Neural cell (in vitro differentiated cells): Measurements from ENCODE around the gene ARL5A. TPM values are rescaled to one million over a fixed set of nuclear protein-coding genes. Genes with fewer than 3 reads are reported as not detected.

ENCODE experiments used
- H2AFZ ChIP-seq: fragments of 200-600, 300-800 bp; sonication (generic), shearing (Covaris generic); 2 replicates; pipeline ENCODE4 v1.6.0; 2014; ENCODE audit warnings: low read depth, mild to moderate bottlenecking, antibody characterized with exemption, low read length, moderate library complexity
- H3F3A ChIP-seq: fragments of 200-600 bp; shearing (Covaris generic); 2 replicates; pipeline ENCODE4 v1.6.1; 2016; ENCODE audit warnings: mild to moderate bottlenecking, moderate library complexity, mixed read lengths, antibody characterized with exemption, low read length; ENCODE audit not compliant: insufficient read depth, poor library complexity, severe bottlenecking
- H3K27ac ChIP-seq: fragments of 200-600, 300-800 bp; sonication (generic), shearing (Covaris generic); 2 replicates; pipeline ENCODE4 v1.5.1; 2014; ENCODE audit warnings: mild to moderate bottlenecking, low read length, moderate library complexity
- H3K27me3 ChIP-seq: fragments of 300-800, 200-600 bp; sonication (generic), shearing (Covaris generic); 2 replicates; pipeline ENCODE4 v1.6.0; 2014; ENCODE audit warnings: mild to moderate bottlenecking, low read depth, low read length, moderate library complexity; ENCODE audit not compliant: insufficient read depth
- H3K36me3 ChIP-seq: fragments of 300-800, 200-600 bp; sonication (generic), shearing (Covaris generic); 2 replicates; pipeline ENCODE4 v1.5.1; 2014; ENCODE audit warnings: mild to moderate bottlenecking, antibody characterized with exemption, low read length, moderate library complexity; ENCODE audit not compliant: insufficient read depth
- H3K4me2 ChIP-seq: fragments of 300-800, 200-600 bp; sonication (generic), shearing (Covaris generic); 2 replicates; pipeline ENCODE4 v1.6.0; 2014; ENCODE audit warnings: mild to moderate bottlenecking, low read length
- H3K4me3 ChIP-seq: fragments of 300-800, 200-600 bp; sonication (generic), shearing (Covaris generic); 2 replicates; pipeline ENCODE4 v1.5.1; 2014; ENCODE audit warnings: mild to moderate bottlenecking, low read length, moderate library complexity
- H3K79me2 ChIP-seq: fragments of 200-600 bp; shearing (Covaris generic); replicated peaks from 2 replicates; pipeline ENCODE4 v1.6.0; 2014; ENCODE audit warnings: mild to moderate bottlenecking, low read length, moderate library complexity; ENCODE audit not compliant: insufficient read depth
- H3K9ac ChIP-seq: fragments of 300-800, 200-600 bp; sonication (generic), shearing (Covaris generic); 2 replicates; pipeline ENCODE4 v1.6.1; 2016; ENCODE audit warnings: mild to moderate bottlenecking, low read length, mixed read lengths
- H3K9me2 ChIP-seq: fragments of 200-600 bp; shearing (Covaris generic); 2 replicates; pipeline ENCODE4 v1.6.1; 2016; ENCODE audit warnings: mild to moderate bottlenecking, low read length, mixed read lengths; ENCODE audit not compliant: insufficient read depth
- H3K9me3 ChIP-seq: fragments of 200-600, 300-800 bp; sonication (generic), shearing (Covaris generic); 2 replicates; pipeline ENCODE4 v1.6.1; 2016; ENCODE audit warnings: mild to moderate bottlenecking, mixed run types, low read length, moderate library complexity, mixed read lengths
- H4K20me1 ChIP-seq: fragments of 200-600 bp; shearing (Covaris generic); 2 replicates; pipeline ENCODE4 v1.6.1; 2016; ENCODE audit warnings: mild to moderate bottlenecking, mixed run types; ENCODE audit not compliant: insufficient read depth
- EP300 ChIP-seq: fragments of 450-650 bp; conservative IDR thresholded peaks from 2 replicates; pipeline ENCODE4 v1.6.1; 2014; ENCODE audit warnings: antibody characterized with exemption, mild to moderate bottlenecking, moderate library complexity; ENCODE audit not compliant: poor library complexity, severe bottlenecking
- EZH2 ChIP-seq: fragments of 200-600, 300-800 bp; shearing (Covaris generic), sonication (generic); IDR thresholded peaks from 2 replicates; pipeline ENCODE4 v1.6.1; 2014; ENCODE audit warnings: antibody characterized with exemption, low read length, borderline replicate concordance, mild to moderate bottlenecking; ENCODE audit not compliant: insufficient read depth, poor library complexity, severe bottlenecking
- MXI1 ChIP-seq: fragments of 450-650 bp; conservative IDR thresholded peaks from 2 replicates; pipeline ENCODE4 v1.6.1; 2014; ENCODE audit warnings: antibody characterized with exemption, mild to moderate bottlenecking; ENCODE audit not compliant: poor library complexity, severe bottlenecking
- POLR2AphosphoS5 ChIP-seq: IDR thresholded peaks from 2 replicates; pipeline ENCODE4 v1.6.1; 2012
- RAD21 ChIP-seq: fragments of 450-650 bp; conservative IDR thresholded peaks from 2 replicates; pipeline ENCODE4 v1.6.1; 2014; ENCODE audit warnings: antibody characterized with exemption, mild to moderate bottlenecking, moderate library complexity
- SMC3 ChIP-seq: fragments of 450-650 bp; conservative IDR thresholded peaks from 2 replicates; pipeline ENCODE4 v1.6.1; 2014; ENCODE audit warnings: antibody characterized with exemption, mild to moderate bottlenecking, moderate library complexity; ENCODE audit not compliant: poor library complexity
- TAF1 ChIP-seq: IDR thresholded peaks from 2 replicates; pipeline ENCODE4 v1.6.1; 2012; ENCODE audit warnings: low read depth
- polyA plus RNA-seq: library from polyadenylated mRNA; depleted of rRNA; stranded (reverse); fragments of >200 nt; gene quantifications from 2 replicates; pipeline ENCODE4 v1.2.3, GENCODE V29; 2014
- TF ChIP-seq, protein P1 (sequence below): fragments of 450-650 bp; IDR thresholded peaks from 2 replicates; pipeline ENCODE4 v1.5.1; 2014; ENCODE audit warnings: antibody characterized with exemption, mild to moderate bottlenecking, moderate library complexity; ENCODE audit not compliant: poor library complexity, severe bottlenecking
- TF ChIP-seq, protein P2 (sequence below): IDR thresholded peaks from 2 replicates; pipeline ENCODE4 v1.6.1; 2012; ENCODE audit warnings: borderline replicate concordance

ARL5A gene
- polyA plus RNA-seq, 1 donor from 2014 or later: 48.5 TPM

DNA sequence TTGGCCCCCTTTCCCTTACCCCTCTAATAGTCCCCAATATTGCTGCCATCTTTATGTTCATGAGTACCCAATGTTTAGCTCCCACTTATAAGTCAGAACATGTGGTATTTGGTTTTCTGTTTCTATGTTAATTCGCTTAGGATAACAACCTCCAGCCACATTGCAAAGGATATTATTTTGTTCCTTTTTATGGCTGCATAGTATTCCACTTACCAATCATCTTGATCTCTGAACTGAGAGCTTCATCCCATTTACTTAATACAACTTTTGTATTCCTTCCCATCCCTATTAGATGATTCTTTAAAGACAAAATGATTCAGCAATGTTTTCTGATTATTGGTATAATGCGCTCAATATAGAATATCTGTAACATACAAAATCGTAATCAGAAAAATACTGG lies 36.7 kb downstream of the ARL5A start:
- no peaks in the 10 kb centered on the region for H3K9me2 ChIP-seq
- H3K9me3 ChIP-seq: no peaks in the 10 kb centered on the region
- no peaks in the 10 kb centered on the region for H3F3A ChIP-seq
- peaks cover 6% of the 10 kb centered on the region for H3K36me3 ChIP-seq
- H3K79me2 ChIP-seq: no peaks in the 10 kb centered on the region
- H3K27me3 ChIP-seq: no peaks in the 10 kb centered on the region
- no peak overlapping the region for H3K4me3 ChIP-seq
- TF ChIP-seq RAD21: no peak
- TF ChIP-seq EZH2: no peak
- no peak for TF ChIP-seq TAF1
- no peak for TF ChIP-seq EP300
- TF ChIP-seq, protein P1, sequence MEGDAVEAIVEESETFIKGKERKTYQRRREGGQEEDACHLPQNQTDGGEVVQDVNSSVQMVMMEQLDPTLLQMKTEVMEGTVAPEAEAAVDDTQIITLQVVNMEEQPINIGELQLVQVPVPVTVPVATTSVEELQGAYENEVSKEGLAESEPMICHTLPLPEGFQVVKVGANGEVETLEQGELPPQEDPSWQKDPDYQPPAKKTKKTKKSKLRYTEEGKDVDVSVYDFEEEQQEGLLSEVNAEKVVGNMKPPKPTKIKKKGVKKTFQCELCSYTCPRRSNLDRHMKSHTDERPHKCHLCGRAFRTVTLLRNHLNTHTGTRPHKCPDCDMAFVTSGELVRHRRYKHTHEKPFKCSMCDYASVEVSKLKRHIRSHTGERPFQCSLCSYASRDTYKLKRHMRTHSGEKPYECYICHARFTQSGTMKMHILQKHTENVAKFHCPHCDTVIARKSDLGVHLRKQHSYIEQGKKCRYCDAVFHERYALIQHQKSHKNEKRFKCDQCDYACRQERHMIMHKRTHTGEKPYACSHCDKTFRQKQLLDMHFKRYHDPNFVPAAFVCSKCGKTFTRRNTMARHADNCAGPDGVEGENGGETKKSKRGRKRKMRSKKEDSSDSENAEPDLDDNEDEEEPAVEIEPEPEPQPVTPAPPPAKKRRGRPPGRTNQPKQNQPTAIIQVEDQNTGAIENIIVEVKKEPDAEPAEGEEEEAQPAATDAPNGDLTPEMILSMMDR: no peak
- TF ChIP-seq, protein P2, sequence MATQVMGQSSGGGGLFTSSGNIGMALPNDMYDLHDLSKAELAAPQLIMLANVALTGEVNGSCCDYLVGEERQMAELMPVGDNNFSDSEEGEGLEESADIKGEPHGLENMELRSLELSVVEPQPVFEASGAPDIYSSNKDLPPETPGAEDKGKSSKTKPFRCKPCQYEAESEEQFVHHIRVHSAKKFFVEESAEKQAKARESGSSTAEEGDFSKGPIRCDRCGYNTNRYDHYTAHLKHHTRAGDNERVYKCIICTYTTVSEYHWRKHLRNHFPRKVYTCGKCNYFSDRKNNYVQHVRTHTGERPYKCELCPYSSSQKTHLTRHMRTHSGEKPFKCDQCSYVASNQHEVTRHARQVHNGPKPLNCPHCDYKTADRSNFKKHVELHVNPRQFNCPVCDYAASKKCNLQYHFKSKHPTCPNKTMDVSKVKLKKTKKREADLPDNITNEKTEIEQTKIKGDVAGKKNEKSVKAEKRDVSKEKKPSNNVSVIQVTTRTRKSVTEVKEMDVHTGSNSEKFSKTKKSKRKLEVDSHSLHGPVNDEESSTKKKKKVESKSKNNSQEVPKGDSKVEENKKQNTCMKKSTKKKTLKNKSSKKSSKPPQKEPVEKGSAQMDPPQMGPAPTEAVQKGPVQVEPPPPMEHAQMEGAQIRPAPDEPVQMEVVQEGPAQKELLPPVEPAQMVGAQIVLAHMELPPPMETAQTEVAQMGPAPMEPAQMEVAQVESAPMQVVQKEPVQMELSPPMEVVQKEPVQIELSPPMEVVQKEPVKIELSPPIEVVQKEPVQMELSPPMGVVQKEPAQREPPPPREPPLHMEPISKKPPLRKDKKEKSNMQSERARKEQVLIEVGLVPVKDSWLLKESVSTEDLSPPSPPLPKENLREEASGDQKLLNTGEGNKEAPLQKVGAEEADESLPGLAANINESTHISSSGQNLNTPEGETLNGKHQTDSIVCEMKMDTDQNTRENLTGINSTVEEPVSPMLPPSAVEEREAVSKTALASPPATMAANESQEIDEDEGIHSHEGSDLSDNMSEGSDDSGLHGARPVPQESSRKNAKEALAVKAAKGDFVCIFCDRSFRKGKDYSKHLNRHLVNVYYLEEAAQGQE: no peak
- H3K9ac ChIP-seq: no peak overlapping the region
- no peaks in the 10 kb centered on the region for H4K20me1 ChIP-seq
- no peak overlapping the region for H2AFZ ChIP-seq
- no peak overlapping the region for H3K4me2 ChIP-seq
- H3K27ac ChIP-seq: no peak overlapping the region

DNA sequence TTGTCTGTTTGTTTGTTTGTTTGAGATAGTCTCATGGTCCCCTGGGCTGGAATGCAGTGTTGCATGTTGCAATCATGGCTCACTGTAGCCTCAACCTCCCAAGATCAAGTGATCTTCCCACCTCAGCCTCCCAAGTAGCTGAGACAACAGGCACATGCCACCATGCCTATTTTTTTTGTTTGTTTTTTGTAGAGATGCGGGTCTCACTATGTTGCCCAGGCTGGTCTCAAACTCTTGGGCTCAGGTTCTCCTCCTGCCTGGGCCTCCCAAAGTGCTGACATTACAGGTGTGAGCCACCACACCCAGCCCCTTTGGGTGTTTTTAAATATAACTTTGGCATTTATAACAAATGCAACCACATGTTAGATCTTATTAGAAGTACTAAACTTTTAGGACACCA lies 37.5 kb downstream of the ARL5A start:
- Histone ChIP-seq H3K36me3 (peaks cover 6% of the 10 kb centered on the region), H3K9me3 (no peaks in the 10 kb centered on the region), H3K9ac (no peak overlapping the region), H2AFZ (no peak overlapping the region), H3K27ac (no peak overlapping the region), H3K27me3 (no peaks in the 10 kb centered on the region), H3K4me2 (no peak overlapping the region), H3K4me3 (no peak overlapping the region), H3F3A (no peaks in the 10 kb centered on the region), H3K9me2 (no peaks in the 10 kb centered on the region), H3K79me2 (no peaks in the 10 kb centered on the region), H4K20me1 (no peaks in the 10 kb centered on the region)
- TF ChIP-seq RAD21 (no peak), EZH2 (no peak), EP300 (no peak), TAF1 (no peak), MXI1 (no peak), SMC3 (no peak), POLR2AphosphoS5 (no peak)
- TF ChIP-seq, protein P2: no peak
- TF ChIP-seq, protein P1: no peak
